Endothelial cell of umbilical vein (primary cell): ENCODE results near the gene RER1. TPM values are rescaled to one million over a fixed set of nuclear protein-coding genes. Genes with fewer than 3 reads are reported as not detected.

Experiments
- BruUV-seq: library from RNA; stranded (reverse); fragments of 400-500 nt; replicated peaks from 2 replicates; lab custom pipeline; 2021; lab: Mats Ljungman, UMichigan
- CTCF ChIA-PET: fragments of 300-600, 350-600 bp; sonication (Branson Sonifier 250); formaldehyde crosslinking; loops from one replicate; lab custom pipeline; 2021; ENCODE audit warnings: antibody characterized with exemption, inconsistent platforms; lab: Charles Lee
- POLR2A ChIA-PET: fragments of 300-600, 350-600 bp; sonication (Branson Sonifier 250); formaldehyde crosslinking; loops from one replicate; lab custom pipeline; 2021; ENCODE audit warnings: antibody characterized with exemption, inconsistent platforms; lab: Charles Lee
- DNase-seq: peaks from one replicate; pipeline ENCODE4 v3.0.0-alpha.2; 2011; ENCODE audit warnings: low read depth, low spot score
- FAIRE-seq: peaks from 2 replicates; lab custom pipeline; 2011; peaks lifted over from hg19 to GRCh38; lab: Jason Lieb, UNC
- H2AFZ ChIP-seq: 2 replicates; pipeline ENCODE4 v1.6.0; 2012; ENCODE audit warnings: low read depth, low read length, control low read depth, inconsistent platforms
- H3K27ac ChIP-seq: 2 replicates; pipeline ENCODE4 v1.5.1; 2011; ENCODE audit warnings: low read depth, mild to moderate bottlenecking, control low read depth, low read length, moderate library complexity; ENCODE audit not compliant: insufficient read depth
- H3K27me3 ChIP-seq, 2 experiments: 2 replicates each; pipeline versions ENCODE4 v1.6.0 to v1.6.1; 2011; ENCODE audit warnings: low read length in 2 of 2, mixed read lengths in 1 of 2; ENCODE audit not compliant: control insufficient read depth in 2 of 2, insufficient read depth in 2 of 2
- H3K36me3 ChIP-seq, 2 experiments: 2 replicates in 1 of 2; 3 replicates in 1 of 2; pipeline ENCODE4 v1.5.1; 2011; ENCODE audit warnings: low read length in 2 of 2, mild to moderate bottlenecking in 1 of 2, moderate library complexity in 1 of 2; ENCODE audit not compliant: control insufficient read depth in 2 of 2, insufficient read depth in 2 of 2; ENCODE audit errors: extremely low read depth in 1 of 2
- H3K4me1 ChIP-seq: 3 replicates; pipeline ENCODE4 v1.5.1; 2011; ENCODE audit warnings: mild to moderate bottlenecking, low read length; ENCODE audit not compliant: control insufficient read depth, insufficient read depth; ENCODE audit errors: extremely low read depth
- H3K4me2 ChIP-seq: 2 replicates; pipeline ENCODE4 v1.6.1; 2011; ENCODE audit warnings: low read length, control low read depth, mixed read lengths; ENCODE audit not compliant: insufficient read depth
- H3K4me3 ChIP-seq, 3 experiments: fragments of 200-600 bp in 1 of 3; sonication (generic), shearing (Covaris generic) in 1 of 3; replicated peaks in 1 of 3; 2 replicates each; pipeline ENCODE4 v1.5.1; 2011 to 2016; ENCODE audit warnings: control low read depth in 3 of 3, low read length in 3 of 3, mild to moderate bottlenecking in 2 of 3, inconsistent platforms in 1 of 3, low read depth in 1 of 3, moderate library complexity in 1 of 3; ENCODE audit not compliant: insufficient read depth in 1 of 3
- H3K79me2 ChIP-seq: 2 replicates; pipeline ENCODE4 v1.6.0; 2012; ENCODE audit warnings: low read length, inconsistent platforms; ENCODE audit not compliant: control insufficient read depth, insufficient read depth
- H3K9ac ChIP-seq: replicated peaks from 2 replicates; pipeline ENCODE3; 2011; ENCODE audit warnings: low read length, control low read depth; ENCODE audit not compliant: insufficient read depth; ENCODE audit errors: extremely low read depth
- H3K9me1 ChIP-seq: replicated peaks from 3 replicates; pipeline ENCODE4 v1.6.0; 2011; ENCODE audit warnings: mild to moderate bottlenecking, low read length; ENCODE audit not compliant: control insufficient read depth, insufficient read depth; ENCODE audit errors: extremely low read depth
- H3K9me3 ChIP-seq: replicated peaks from 2 replicates; pipeline ENCODE4 v1.5.1; 2012; ENCODE audit warnings: low read length, inconsistent platforms; ENCODE audit not compliant: control insufficient read depth, insufficient read depth
- H4K20me1 ChIP-seq: replicated peaks from 2 replicates; pipeline ENCODE3; 2011; ENCODE audit warnings: mild to moderate bottlenecking, low read length; ENCODE audit not compliant: control insufficient read depth, insufficient read depth; ENCODE audit errors: extremely low read depth
- CTCF ChIP-seq, 2 donors: IDR thresholded peaks; 1 replicate in 1 of 2; 2 replicates in 1 of 2; pipeline ENCODE4 v1.5.1; 2011; ENCODE audit warnings: low read length in 2 of 2, mild to moderate bottlenecking in 2 of 2, moderate library complexity in 2 of 2, control low read depth in 1 of 2, inconsistent platforms in 1 of 2, low read depth in 1 of 2; ENCODE audit not compliant: insufficient read depth in 1 of 2; ENCODE audit errors: extremely low read depth in 1 of 2
- EZH2 ChIP-seq: IDR thresholded peaks from 2 replicates; pipeline ENCODE4 v1.6.1; 2012; ENCODE audit warnings: borderline replicate concordance, low read depth, mild to moderate bottlenecking, moderate library complexity, low read length, inconsistent platforms; ENCODE audit not compliant: severe bottlenecking
- FOS ChIP-seq: IDR thresholded peaks from 2 replicates; pipeline ENCODE4 v1.6.1; 2011; ENCODE audit warnings: mild to moderate bottlenecking, low read length, moderate library complexity, borderline replicate concordance; ENCODE audit not compliant: insufficient read depth
- GATA2 ChIP-seq: IDR thresholded peaks from 2 replicates; pipeline ENCODE4 v1.7.0; 2011; ENCODE audit warnings: low read depth, mild to moderate bottlenecking, moderate library complexity, mixed read lengths, low read length; ENCODE audit not compliant: insufficient read length, insufficient read depth
- JUN ChIP-seq: IDR thresholded peaks from 2 replicates; pipeline ENCODE4 v1.6.1; 2011; ENCODE audit warnings: borderline replicate concordance, low read depth; ENCODE audit not compliant: insufficient read length, insufficient read depth
- MAX ChIP-seq: IDR thresholded peaks from 2 replicates; pipeline ENCODE4 v1.6.1; 2011; ENCODE audit not compliant: insufficient read depth, insufficient read length
- MYC ChIP-seq: IDR thresholded peaks from one replicate; pipeline ENCODE4 v1.6.1; 2011; ENCODE audit warnings: mild to moderate bottlenecking, low read depth, low read length
- POLR2A ChIP-seq: IDR thresholded peaks from 2 replicates; pipeline ENCODE4 v1.6.1; 2012; ENCODE audit warnings: low read depth, mild to moderate bottlenecking, control low read depth, low read length
- POLR2AphosphoS5 ChIP-seq: IDR thresholded peaks from 2 replicates; pipeline ENCODE4 v1.6.1; 2012; ENCODE audit warnings: low read depth, mild to moderate bottlenecking, control low read depth, low read length, moderate library complexity; ENCODE audit not compliant: insufficient read depth
- dilution Hi-C: fragments of 300-500 bp; cut with MboI; formaldehyde crosslinking; loops from one replicate; pipeline ENCODE4 v1.15.0; 2019; ENCODE audit warnings: low sequenced_read_pairs; ENCODE audit not compliant: extremely low pct_ligation_motif_present
- intact Hi-C: fragments of 100-400 bp; cut with micrococcal nuclease; formaldehyde crosslinking; loops from one replicate; pipeline ENCODE4 v1.10.0; 2022
- polyA plus RNA-seq, 4 experiments: library from polyadenylated mRNA; depleted of rRNA in 3 of 4; stranded (reverse) in 3 of 4; unstranded in 1 of 4; fragments of >200 nt; gene quantifications; 2 replicates each; pipeline versions ENCODE4 v1.2.1 to v1.2.3, GENCODE V29; 2011 to 2012; ENCODE audit warnings: missing spikeins in 1 of 4
- total RNA-seq: library from RNA; stranded (reverse); gene quantifications from 2 replicates; pipeline ENCODE4 v1.2.3, GENCODE V29; 2021

Gene RER1
- total and polyA plus RNA-seq, 2 donors (not counting 3 experiments of a cell fraction or from before 2014, with no cell fraction given), result 179 to 292 TPM

DNA sequence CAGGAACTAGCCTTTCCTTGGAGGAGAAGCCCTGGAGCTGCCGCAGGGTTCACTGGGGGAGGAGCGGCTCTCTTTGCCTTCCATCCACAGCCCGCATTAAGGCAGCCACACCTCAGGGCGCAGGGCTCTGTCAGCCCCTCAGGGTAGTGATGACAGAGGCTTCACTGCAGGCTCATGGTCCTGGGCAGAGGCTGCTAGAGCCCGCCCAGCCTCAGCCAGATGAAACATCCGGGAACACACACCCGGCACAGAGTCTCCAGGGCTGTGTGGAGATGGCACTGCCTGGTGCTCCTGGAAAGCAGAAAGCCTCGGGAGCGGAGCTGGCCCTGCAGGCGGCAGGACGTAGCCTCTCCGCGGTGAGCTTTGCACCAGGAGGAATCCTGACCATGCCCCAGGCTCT is 50.1 kb downstream of the RER1 start:
- Histone ChIP-seq H3K27ac (no peak overlapping the region), H3K9me1 (no peaks in the 10 kb centered on the region), H3K36me3 (no peaks in the 10 kb centered on the region), H3K4me2 (no peak overlapping the region), H2AFZ (no peak overlapping the region), H3K4me1 (peaks cover 4% of the 10 kb centered on the region), H3K79me2 (no peaks in the 10 kb centered on the region), H3K27me3 (peaks cover 6 to 13% of the 10 kb centered on the region in 2 experiments), H3K9me3 (no peaks in the 10 kb centered on the region), H3K4me3 (no peak overlapping the region), H4K20me1 (no peaks in the 10 kb centered on the region), H3K9ac (no peak overlapping the region)
- dilution Hi-C loops (no loop called here), intact Hi-C loops (loop anchor here (2.0 kb wide), 1 partner anchor 105 kb away; no protein-coding TSS in a partner anchor)
- TF ChIP-seq MAX, result no peak
- TF ChIP-seq MYC, result no peak
- TF ChIP-seq EZH2, result no peak
- ChIA-PET CTCF (no interaction called here), POLR2A (no interaction called here)
- no TSS peak for BruUV-seq
- DNase-seq (no peak), FAIRE-seq (no peak)

- no peak overlapping the region for H2AFZ ChIP-seq
- DNase-seq, result no peak
- H3K9me3 ChIP-seq, result no peaks in the 10 kb centered on the region
- H3K9me1 ChIP-seq, result no peaks in the 10 kb centered on the region
- H3K4me1 ChIP-seq, result peaks cover 4% of the 10 kb centered on the region
- peaks cover 6 to 13% of the 10 kb centered on the region in 2 experiments for H3K27me3 ChIP-seq
- H3K79me2 ChIP-seq, result no peaks in the 10 kb centered on the region
- BruUV-seq, result no TSS peak
- H4K20me1 ChIP-seq, result no peaks in the 10 kb centered on the region
- no peaks in the 10 kb centered on the region for H3K36me3 ChIP-seq
- ChIA-PET POLR2A (no interaction called here), CTCF (no interaction called here)
- dilution Hi-C loops (no loop called here), intact Hi-C loops (loop anchor here (2.0 kb wide), 1 partner anchor 104 kb away; no protein-coding TSS in a partner anchor)
- FAIRE-seq, result no peak
- H3K9ac ChIP-seq, result no peak overlapping the region
- no peak overlapping the region for H3K4me2 ChIP-seq
- no peak overlapping the region for H3K4me3 ChIP-seq
- no peak for TF ChIP-seq POLR2A
- no peak for TF ChIP-seq CTCF (IDR thresholded peaks at IDR 0.05; ENCODE audit: extremely low read depth in 1 of 2, insufficient read depth in 1 of 2, low read depth in 1 of 2, low read length in 2 of 2)
- no peak for TF ChIP-seq GATA2
- no peak for TF ChIP-seq JUN
- TF ChIP-seq MAX, result no peak
- no peak for TF ChIP-seq MYC
- no peak for TF ChIP-seq EZH2
- TF ChIP-seq FOS, result no peak
- no peak for TF ChIP-seq POLR2AphosphoS5
- no peak overlapping the region for H3K27ac ChIP-seq
Observed at GRCh38 chr1:2442661-2443060, 51.0 kb downstream of the RER1 start.
